GM04503 (cell line): Measurements from ENCODE around the gene CHRM5.
"Not testable (repeated sequence)": the region's sequence is repeated elsewhere in the genome, so short reads cannot be mapped to it uniquely, and the experiment has no call there.

ENCODE experiments used
- DNase-seq: peaks from one replicate; pipeline ENCODE4 v3.0.0-alpha.2; 2012; ENCODE audit warnings: low read depth

The CHRM5 gene

DNA sequence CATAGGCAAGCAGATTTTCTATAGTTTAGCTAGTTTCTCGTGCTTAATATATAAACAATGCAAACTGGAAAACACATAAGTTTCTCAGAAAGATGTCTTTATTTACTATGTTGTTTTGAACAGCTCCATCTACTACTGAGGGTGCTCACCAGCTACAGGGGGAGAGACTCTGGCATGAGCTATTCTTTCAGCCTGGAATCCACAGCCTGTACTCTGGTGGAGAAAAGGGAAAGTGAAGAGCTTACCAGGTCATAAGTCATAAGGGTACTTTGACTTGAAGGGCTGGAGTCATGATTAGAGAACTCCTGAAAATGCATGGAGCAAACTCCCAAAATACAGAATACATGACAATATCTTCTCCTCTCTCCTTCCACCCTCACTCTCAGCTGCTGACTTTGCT lies 75.1 kb downstream of the CHRM5 start:
- no peak for DNase-seq

DNA sequence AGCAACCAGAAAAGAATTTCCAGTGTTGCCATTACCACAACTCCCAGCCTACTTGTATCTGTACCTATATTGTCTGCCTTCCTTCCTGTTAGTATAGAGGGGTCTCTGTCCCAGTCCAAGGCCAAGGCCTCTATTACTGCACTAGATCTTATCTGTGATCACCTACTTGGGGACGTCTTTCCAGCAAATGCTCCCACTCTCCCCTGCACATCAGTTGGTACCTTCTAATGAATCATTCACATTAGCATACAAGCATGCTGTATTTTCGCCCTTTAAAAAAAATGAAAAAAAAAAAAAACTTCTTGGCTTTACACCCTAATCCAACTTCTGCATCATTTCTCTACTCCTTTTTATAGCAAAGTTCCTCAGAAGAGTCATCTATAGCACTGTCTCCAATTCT lies 75.5 kb downstream of the CHRM5 start:
- DNase-seq, result no peak

DNA sequence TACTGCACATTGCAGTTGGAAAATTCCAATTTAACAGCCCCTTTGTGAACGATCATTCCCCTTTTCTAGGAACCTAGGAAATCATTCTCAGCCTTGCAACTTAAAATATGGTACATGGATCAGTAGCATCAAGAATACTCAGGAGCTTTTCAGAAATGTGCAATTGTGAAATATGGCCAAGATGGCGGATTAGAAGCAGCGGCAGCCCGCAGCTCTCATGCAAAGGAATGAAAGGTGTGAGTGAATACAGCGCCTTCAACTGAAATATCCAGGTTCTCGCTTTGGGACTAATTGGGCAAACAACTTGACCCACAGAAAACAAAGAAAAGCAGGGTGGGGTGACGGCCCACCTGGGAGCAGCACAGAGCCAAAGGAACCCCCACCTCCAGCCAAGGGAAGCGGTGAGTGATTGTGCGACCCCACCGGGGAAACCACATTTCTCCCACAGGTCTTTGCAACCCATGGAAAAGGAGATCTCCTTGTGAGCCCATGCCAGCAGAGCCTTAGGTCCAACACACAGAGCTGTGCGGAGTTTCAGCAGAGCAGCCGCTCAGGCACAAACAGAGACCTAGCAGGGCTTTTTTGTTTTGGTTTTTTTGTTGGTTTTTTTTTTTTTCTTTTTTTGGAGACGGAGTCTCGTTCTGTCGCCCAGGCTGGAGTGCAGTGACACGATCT lies 78.3 kb downstream of the CHRM5 start:
- DNase-seq, result no peak

DNA sequence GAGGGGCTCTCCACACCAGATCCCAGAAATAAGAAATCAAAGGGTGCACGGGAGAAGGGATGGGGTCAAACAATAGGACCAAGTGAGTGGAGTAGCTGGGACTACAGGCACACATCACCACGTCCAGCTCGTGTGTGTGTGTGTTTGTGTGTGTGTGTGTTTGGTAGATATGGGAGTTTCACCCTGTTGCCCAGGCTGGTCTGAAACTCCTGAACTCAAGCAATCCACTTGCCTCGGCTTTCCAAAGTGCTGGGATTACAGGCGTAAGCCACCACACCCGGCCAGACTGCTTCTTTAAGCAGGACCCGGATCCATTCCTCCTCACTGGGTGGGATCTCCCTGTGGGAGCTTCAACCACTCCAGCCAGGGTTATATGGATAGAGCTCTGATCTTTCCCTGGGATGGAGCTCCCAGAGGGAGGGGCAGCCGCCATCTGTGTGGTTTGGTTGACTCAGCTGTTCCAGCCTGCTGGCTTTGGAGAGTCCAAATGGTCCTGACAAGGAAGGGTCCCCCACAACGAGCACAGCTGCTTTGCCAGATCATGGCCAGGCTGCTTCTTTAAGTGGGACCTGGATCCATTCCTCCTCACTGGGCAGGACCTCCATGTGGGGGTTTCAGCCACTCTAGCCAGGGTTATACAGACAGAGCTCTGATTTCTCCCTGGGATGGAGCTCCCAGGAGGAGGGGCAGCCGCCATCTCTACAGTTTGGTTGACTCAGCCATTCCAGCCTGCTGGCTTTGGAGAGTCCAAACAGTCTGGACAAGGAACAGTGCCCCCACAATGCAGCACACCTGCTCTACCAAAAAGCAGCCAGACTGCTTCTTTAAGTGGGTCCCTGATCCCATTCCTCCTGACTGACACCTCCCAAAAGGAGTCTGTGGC lies 79.8 kb downstream of the CHRM5 start:
- no peak for DNase-seq

DNA sequence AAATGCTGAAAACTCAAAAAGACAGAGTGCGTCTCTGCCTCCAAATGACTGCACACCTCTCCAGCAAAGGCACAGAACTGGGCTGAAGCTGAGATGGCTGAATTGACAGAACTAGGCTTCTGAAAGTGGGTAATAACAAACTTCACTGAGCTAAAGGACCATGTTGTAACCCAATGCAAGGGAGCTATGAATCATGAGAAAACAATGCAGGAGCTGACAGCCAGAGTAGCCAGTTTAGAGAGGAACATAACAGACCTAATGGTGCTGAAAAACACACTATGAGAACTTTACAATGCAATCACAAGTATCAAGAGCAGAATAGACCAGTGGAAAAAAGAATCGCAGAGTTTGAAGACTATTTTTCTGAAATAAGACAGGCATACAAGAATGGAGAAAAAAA lies 80.8 kb downstream of the CHRM5 start:
- DNase-seq, result peak; percentile 54

DNA sequence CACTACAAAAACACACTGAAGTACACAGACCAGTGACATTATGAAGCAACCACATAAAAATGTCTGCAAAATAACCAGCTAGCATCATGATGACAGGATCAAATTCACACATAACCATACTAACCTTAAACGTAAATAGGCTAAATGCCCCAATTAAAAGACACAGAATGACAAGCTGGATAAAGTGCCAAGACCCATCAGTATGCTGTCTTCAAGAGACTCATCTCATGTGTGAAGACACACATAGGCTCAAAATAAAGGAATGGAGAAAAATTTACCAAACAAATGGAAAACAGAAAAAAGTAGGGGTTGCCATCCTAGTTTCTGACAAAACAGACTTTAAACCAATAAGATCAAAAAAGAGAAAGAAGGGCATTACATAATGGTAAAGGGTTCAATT lies 82.1 kb downstream of the CHRM5 start:
- not testable (repeated sequence) for DNase-seq

DNA sequence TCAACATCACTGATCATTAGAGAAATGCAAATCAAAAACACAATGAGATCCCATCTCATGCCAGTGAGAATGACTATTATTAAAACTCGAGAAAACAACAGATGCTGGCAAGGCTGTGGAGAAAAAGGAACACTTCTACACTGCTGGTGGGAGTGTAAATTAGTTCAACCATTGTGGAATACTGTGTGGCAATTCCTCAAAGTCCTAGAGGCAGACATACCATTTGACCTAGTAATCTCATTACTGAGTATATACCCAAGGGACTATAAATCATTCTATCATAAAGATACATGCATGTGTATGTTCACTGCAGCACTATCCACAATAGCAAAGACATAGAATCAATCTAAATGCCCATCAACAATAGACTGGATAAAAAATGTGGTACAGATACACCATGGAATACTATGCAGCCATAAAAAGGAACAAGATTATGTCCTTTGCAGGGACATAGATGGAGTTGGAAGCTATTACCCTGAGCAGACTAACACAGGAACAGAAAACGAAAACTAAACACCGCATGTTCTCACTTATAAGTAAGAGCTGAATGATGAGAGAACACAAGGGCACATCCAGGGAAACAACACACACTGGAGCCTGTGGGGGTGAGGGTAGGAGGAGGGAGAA lies 85.9 kb downstream of the CHRM5 start:
- no peak for DNase-seq

DNA sequence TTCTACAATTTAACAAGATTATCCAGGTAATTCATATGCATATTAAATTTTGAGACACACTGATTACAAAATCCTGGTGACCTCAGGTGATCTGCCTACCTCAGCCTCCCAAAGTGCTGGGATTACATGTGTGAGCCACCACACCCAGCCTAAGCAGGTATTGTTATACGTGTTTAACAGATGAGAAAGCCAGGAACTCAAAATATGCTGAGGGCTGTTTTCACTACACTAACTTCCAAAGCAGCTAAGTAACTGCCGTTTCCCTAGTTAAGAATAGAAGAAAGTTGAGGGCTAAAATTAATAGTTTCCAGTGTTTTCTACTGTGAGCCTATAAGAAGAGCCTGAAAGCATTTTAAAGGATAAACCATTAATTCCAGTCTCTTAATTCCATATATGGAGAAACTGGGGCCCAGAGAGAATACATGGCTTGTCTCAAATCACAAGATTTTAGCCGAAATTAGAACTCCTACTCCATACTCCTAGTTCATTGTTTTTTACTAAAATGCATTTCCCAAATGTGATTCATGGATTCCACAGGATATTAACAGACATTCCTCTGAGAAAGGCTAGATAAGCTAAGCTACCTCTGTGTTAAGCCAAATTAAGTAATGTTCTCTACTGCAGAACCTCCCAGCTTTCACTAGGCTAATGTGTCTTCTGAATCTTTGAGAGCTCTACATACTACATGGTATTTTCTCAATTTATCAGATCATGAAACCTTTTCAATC lies 87.7 kb downstream of the CHRM5 start:
- peak; percentile 64 for DNase-seq

DNA sequence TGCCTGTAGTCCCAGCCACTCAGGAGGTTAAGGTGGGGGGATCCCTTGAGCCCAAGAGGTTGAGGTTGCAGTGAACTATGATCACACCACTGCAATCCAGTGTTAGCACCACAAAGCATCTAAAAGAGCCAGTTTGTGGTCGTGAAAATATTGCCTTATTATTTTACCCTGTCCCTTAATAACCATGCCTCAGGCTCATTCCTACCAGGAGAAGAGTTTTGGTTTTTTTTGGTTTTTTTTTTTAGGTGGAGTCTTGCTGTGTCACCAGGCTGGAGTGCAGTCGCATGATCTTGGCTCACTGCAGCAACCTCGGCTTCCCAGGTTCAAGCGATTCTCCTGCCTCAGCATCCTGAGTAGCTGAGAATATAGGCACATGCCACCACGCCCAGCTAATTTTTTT lies 88.6 kb downstream of the CHRM5 start:
- DNase-seq, result no peak

DNA sequence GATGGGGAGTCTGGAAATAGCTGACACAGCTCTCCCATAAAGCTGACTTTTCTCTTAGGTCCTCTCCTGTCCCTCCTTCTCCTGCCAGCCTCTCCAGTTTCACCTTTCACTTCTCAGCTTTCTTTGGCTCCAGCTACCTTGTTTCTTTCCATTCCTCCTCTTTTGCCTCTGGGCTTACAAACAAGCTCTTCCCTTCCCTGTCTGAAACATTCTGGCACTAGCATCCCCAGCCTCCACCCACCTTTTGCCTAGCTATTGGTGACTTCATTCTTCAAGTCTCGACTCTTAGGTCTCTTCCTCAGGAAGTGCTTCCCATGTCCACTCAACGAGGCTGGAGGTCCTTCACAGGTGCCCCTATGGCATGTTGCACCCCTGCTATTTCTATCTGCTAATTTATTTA lies 91.2 kb downstream of the CHRM5 start:
- DNase-seq, result no peak

DNA sequence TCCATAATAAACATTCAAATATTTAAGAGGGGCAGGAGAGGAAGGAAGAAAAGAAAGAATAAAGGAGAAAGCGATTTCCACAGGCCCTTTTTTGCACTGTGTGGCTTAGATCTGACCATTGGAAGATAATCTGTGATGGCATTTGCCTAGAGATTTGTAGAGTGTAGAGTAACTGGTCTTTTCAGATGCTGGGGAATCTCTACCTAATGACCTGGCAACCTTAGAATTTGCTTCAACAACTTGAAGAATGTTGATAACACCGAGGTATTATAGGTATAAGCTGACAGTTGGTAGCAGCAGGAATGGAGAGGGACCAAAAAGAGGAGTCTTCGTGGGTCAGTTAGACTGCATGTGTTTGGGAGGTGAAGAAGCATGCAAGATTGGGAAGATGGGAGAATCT lies 91.6 kb downstream of the CHRM5 start:
- DNase-seq, result no peak

DNA sequence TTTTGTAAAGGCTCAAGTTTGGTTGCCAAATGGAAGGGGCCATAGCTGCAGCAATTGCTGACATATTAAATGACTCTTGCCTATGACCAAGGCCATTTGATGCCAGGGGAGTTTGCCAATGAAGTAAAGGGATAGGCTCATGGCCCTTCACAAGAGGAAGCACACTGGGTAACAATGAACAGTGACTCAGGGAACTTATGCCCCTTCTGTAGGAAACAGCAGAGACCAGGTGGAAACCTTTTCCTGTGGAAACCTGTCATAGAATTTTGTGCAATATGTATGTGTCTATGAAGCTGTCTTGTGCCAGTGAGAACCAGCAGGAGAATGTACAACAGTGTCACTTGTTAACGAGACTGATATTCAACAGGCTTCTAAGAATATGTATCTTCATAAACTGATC lies 96.1 kb downstream of the CHRM5 start:
- no peak for DNase-seq

DNA sequence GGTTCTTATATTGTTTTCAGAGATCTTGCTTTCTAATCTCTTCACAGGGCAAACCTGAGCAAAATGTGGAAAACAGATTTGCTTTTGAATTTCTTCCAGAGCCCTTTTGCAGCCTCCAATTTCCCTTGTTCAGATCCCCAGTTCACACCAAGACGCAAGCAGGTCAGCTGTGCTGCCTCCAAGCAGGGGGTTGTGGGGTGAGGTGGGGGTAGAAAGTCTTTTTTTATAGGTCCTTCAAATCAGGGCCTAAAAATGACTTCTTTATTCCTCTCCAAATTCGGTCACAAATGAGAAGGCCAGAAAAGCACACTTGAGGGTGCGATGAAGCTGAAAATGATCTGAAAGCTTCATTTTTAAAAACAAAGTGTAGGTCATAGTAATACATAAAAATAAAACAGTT lies 97.0 kb downstream of the CHRM5 start:
- DNase-seq, result no peak

DNA sequence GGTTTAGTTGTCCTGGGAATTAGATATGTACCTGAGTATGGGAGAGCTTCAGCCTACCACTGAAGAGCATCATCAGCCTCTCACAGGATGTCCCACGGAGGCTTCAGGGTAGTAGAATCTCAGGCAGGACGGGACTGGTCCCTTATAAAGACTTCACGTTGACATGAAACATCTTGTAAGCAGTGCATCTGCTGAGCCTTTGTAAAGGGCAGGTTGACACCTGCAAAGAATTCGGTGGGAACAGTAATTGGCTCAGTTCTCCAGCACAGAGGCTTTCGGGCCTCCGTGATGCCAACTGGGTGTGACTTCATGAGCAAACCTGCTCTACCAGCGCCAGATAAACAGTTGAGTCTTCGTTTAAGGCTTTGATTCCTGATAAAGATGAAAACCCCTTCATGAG lies 97.6 kb downstream of the CHRM5 start:
- no peak for DNase-seq

DNA sequence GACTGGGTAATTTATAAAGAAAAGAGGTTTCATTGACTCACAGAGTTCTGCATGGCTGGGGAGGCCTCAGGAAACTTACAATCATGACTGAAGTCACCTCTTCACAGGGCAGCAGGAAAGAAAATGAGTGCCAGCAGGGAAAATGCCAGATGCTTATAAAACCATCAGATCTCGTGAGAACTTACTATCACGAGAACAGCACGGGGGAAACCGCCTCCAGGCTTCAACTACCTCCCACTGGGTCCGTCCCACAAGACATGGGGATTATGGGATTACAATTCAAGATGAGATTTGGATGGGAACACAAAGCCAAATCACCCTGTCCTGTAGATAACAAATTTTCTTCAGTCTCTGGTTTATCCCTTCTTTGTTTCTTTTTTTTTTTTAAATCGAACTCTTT lies 101.7 kb downstream of the CHRM5 start:
- no peak for DNase-seq

DNA sequence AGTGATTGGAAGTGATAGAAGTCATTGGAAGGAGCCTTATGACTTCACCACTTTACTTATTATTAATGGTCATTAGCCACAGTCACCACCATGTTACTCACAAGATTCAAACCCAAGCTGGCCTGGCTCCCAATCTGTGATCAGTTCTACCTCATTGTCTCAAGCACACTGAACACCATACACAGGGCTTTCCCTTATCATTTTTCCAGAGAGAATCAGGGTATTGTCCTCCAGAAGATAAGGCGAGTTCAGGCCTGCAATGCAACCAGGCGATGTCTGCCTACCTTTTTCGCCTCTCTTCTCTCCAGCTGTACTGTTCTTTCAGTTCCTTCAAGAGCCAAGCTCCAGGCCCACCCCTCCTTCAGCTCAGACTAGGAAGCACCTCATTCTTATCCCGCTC lies 108.5 kb downstream of the CHRM5 start:
- DNase-seq, result no peak

DNA sequence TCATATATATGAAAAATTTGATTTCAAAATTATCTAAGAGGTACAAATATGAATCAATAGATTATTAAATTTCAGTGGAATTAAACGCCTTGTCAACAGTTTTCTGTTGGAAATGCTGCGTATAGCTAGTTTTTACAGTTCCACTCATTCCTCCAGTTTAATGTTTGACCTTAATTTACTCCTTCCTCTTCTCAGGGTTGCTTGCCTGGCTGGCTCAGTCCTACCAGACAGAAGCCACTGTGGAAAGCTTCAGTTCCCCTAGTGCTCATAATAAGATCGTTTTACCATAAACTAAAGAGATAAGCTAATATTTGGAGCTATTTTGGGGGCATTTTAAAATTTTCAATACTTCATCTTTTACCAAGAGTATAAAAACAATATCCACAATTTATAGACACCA lies 110.6 kb downstream of the CHRM5 start:
- DNase-seq, result no peak

DNA sequence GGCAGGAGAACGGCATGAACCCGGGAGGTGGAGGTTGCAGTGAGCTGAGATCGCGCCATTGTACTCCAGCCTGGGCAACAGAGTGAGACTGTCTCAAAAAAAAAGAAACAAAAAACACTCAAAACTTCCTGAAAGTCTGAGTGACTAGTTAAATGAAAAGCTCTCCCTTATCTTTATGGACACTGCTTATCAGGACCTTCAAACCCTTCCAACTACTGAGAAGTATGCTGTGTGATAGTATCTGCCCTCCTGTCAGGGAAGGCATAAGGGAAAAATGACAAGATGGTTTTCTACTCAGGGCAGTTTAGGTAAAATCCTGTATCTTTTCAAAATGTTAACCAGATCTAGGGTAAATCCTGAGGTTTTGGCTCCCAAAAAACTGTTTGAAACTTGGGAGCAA lies 111.6 kb downstream of the CHRM5 start:
- DNase-seq, result no peak

DNA sequence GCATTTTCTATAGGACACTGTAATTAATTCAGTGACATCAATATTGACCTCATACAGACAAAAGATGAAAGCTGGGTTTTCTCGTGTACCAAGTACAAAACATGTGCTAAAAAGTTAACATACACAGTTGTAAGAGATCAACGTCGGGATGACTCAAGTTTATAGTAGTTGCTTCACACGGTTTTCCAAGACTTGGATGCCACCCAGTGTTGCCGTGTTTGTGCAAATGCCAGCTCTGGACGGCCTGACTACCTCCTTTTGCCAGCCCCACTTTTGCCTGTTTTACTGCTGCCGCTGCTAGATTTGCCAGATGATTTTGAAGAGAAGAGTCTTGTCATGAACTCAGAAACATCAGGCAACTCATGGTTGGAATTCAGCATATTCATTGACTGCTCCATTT lies 115.8 kb downstream of the CHRM5 start:
- peak; percentile 75 for DNase-seq

DNA sequence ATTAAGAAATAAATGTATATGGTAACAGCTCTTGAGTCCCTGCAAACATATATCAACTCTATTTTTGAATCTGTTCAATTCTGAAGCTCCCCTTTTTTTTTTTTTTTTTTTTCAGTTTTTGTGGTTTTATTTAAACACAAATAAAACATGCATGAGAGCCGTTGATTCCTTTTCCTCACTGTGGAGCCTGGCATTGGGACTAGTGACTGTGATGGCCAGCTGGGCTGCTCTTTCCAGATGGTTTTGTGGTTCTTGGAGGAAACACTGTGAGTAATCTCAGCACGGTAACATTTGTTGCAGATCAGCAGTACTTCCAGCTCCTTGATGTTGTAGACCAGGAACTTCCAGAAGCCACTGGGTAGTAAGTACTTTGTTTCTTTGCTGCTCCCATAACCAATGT lies 117.4 kb downstream of the CHRM5 start:
- peak; percentile 34 for DNase-seq

DNA sequence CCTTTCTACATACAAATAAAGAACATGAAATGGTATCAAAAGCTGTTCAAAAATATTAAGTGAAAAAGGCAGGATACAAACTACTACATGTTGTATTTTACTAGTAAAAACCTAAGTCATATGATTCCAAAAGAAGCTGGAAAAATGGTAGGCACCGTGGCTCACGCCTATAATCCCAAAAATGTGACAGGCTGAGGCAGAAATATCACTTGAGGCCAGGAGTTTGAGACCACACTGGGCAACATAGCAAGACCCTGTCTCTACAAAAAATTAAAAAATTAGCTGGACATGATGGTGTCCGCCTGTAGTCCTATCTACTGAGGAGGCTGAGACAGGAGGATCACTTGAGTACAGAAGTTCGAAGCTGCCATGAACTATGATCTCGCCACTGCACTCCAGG lies 131.6 kb downstream of the CHRM5 start:
- no peak for DNase-seq

DNA sequence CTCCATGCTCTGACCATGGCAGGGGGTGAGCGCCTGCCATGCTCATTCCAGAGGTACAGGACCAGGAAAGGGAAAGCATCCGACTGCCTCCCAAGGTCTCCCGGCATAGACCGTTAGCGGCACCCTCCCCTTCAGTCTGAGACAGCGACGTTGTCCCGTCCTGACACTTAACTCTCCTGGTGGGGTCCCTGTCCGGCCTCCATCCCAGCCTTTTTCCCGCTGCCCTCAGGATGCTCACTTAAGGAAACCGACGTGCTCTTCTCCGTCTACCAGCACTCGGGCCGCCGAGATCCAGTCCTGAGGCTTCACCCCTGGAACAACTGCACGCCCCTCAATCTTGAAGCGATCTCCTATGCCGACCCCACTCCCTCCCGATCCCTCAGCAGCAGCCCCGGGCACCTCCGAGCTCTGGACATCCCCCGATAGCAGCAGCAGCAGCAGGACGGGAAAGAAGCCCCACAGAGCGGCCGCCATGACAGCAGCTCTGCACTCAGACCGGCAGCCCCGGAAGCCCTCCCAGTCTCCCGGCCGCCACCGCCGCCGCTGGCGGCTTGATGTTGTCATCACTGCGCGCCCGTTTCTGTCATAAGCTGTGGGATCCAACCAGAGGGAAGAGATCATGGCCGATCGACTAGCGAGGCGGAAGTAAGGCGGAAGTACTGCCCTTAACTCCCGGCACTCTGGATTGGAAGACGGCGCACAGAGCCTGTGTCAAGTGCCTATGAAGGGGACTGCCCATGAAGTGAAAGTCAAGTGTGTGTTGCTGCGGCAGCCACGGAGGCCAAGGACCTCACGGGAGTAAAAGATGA lies 133.3 kb downstream of the CHRM5 start, which contains the start of the genes EMC7 and PGBD4:
EMC7 (minus strand) TSS at position 497 of the 809 bp plus-strand sequence; CDS start at position 474, 23 bp downstream.
PGBD4 (plus strand) TSS at position 718 of the 809 bp plus-strand sequence. CDS start 449 bp downstream, outside the sequence.
- peak; percentile 96 for DNase-seq
